ENCODE results near the gene OGFOD2. TPM values are rescaled to one million over a fixed set of nuclear protein-coding genes. Genes with fewer than 3 reads are reported as not detected.

Gene OGFOD2
- total RNA-seq, 5 donors from 2014 or later (not counting 1 experiment from before 2014, with no cell fraction given): 17.4 to 45.3 (median 43.7) TPM

- H3K36me3 ChIP-seq (ENCODE audit: control insufficient read depth in 2 of 2, extremely low read depth in 1 of 2, insufficient read depth in 1 of 2, low read length in 1 of 2): peaks cover 19 to 31% of the 10 kb centered on the region in 2 donors
- CTCF ChIA-PET: no interaction called here
These were observed 10.6 kb downstream of the OGFOD2 start for GRCh38 chr12:122985338-122986257.

GRCh38 chr12:122986258-122986871 is 11.3 kb downstream of the OGFOD2 start:
- H3K27me3 ChIP-seq (replicated peaks in 1 of 2; ENCODE audit: control insufficient read depth in 2 of 2, extremely low read depth in 1 of 2, insufficient read depth in 2 of 2, low read length in 1 of 2): no peaks in the 10 kb centered on the region
- Mint-ChIP-seq H3K4me1 (peaks cover 30 to 36% (median 34%) of the 10 kb centered on the region in 3 donors), H3K4me3 (no peak overlapping the region), H3K36me3 (no peaks in the 10 kb centered on the region), H3K9me3 (no peaks in the 10 kb centered on the region), H3K27me3 (no peaks in the 10 kb centered on the region), H3K27ac (no peak overlapping the region)
- H3K4me1 ChIP-seq (ENCODE audit: control insufficient read depth in 1 of 2, extremely low read depth in 1 of 2, insufficient read depth in 2 of 2, low read length in 2 of 2): peaks cover 14 to 33% of the 10 kb centered on the region in 2 experiments
- 97% methylated on average over 30 of the region's 40 CpGs for WGBS (ENCODE audit: insufficient coverage)
- peaks cover 27 to 32% of the 10 kb centered on the region in 2 donors for H3K36me3 ChIP-seq (ENCODE audit: control insufficient read depth in 2 of 2, extremely low read depth in 1 of 2, insufficient read depth in 1 of 2, low read length in 1 of 2)
- H3K9me3 ChIP-seq: no peaks in the 10 kb centered on the region
- CTCF ChIA-PET: no interaction called here
- POLR2A ChIA-PET: no interaction called here
- no peak overlapping the region for H3K4me3 ChIP-seq (ENCODE audit: control insufficient read depth in 1 of 2, extremely low read depth in 1 of 2, low read length in 1 of 2)
- DNase-seq: no peak
- ATAC-seq (replicated peaks in 1 of 4): no peak
- no peak overlapping the region for H3K27ac ChIP-seq (ENCODE audit: low read length)

More at GRCh38 chr12:122985338-122986257, 10.6 kb downstream of the OGFOD2 start:
- Histone ChIP-seq H3K4me3 (ENCODE audit: control insufficient read depth in 1 of 2, extremely low read depth in 1 of 2, low read length in 1 of 2) (no peak overlapping the region), H3K27me3 (replicated peaks in 1 of 2; ENCODE audit: control insufficient read depth in 2 of 2, extremely low read depth in 1 of 2, insufficient read depth in 2 of 2, low read length in 1 of 2) (no peaks in the 10 kb centered on the region), H3K27ac (ENCODE audit: low read length) (no peak overlapping the region), H3K9me3 (no peaks in the 10 kb centered on the region), H3K4me1 (ENCODE audit: control insufficient read depth in 1 of 2, extremely low read depth in 1 of 2, insufficient read depth in 2 of 2, low read length in 2 of 2) (peaks cover 14 to 37% of the 10 kb centered on the region in 2 experiments)
- Mint-ChIP-seq H3K27ac (peak overlapping the region; percentile 15 to 73), H3K27me3 (no peaks in the 10 kb centered on the region), H3K9me3 (no peaks in the 10 kb centered on the region), H3K4me3 (no peak overlapping the region), H3K4me1 (peaks cover 32 to 39% (median 35%) of the 10 kb centered on the region in 3 donors), H3K36me3 (no peaks in the 10 kb centered on the region)
- ATAC-seq (replicated peaks in 1 of 4): no peak
- POLR2A ChIA-PET: interaction anchor here in 1 of 2 donors (0.6 kb wide), 1 partner anchor 461 kb away, joined by 4 read pairs; no protein-coding TSS in a partner anchor
- 94% methylated on average over 40 of the region's 45 CpGs for WGBS (ENCODE audit: insufficient coverage)
- no peak for DNase-seq

GRCh38 chr12:122987086-122987951 is 12.3 kb downstream of the OGFOD2 start:
- Histone ChIP-seq H3K36me3 (ENCODE audit: control insufficient read depth in 2 of 2, extremely low read depth in 1 of 2, insufficient read depth in 1 of 2, low read length in 1 of 2) (peaks cover 26 to 31% of the 10 kb centered on the region in 2 donors), H3K4me1 (ENCODE audit: control insufficient read depth in 1 of 2, extremely low read depth in 1 of 2, insufficient read depth in 2 of 2, low read length in 2 of 2) (peaks cover 11 to 23% of the 10 kb centered on the region in 2 experiments), H3K9me3 (no peaks in the 10 kb centered on the region), H3K27ac (ENCODE audit: low read length) (no peak overlapping the region), H3K27me3 (replicated peaks in 1 of 2; ENCODE audit: control insufficient read depth in 2 of 2, extremely low read depth in 1 of 2, insufficient read depth in 2 of 2, low read length in 1 of 2) (no peaks in the 10 kb centered on the region), H3K4me3 (ENCODE audit: control insufficient read depth in 1 of 2, extremely low read depth in 1 of 2, low read length in 1 of 2) (no peak overlapping the region)
- ChIA-PET CTCF (no interaction called here), POLR2A (no interaction called here)
- Mint-ChIP-seq H3K27ac (no peak overlapping the region), H3K27me3 (no peaks in the 10 kb centered on the region), H3K4me1 (peaks cover 23 to 27% (median 24%) of the 10 kb centered on the region in 3 donors), H3K4me3 (no peak overlapping the region), H3K36me3 (no peaks in the 10 kb centered on the region), H3K9me3 (no peaks in the 10 kb centered on the region)
- DNase-seq (no peak), ATAC-seq (replicated peaks in 1 of 4) (no peak)
- WGBS (ENCODE audit: insufficient coverage): 95% methylated on average over 35 of the region's 39 CpGs

GRCh38 chr12:122988036-122988435 is 13.0 kb downstream of the OGFOD2 start:
- DNase-seq: no peak
- H3K36me3 ChIP-seq (ENCODE audit: control insufficient read depth in 2 of 2, extremely low read depth in 1 of 2, insufficient read depth in 1 of 2, low read length in 1 of 2): peaks cover 18 to 31% of the 10 kb centered on the region in 2 donors
- H3K9me3 ChIP-seq: no peaks in the 10 kb centered on the region
- POLR2A ChIA-PET: no interaction called here
- no peak overlapping the region for H3K4me3 ChIP-seq (ENCODE audit: control insufficient read depth in 1 of 2, extremely low read depth in 1 of 2, low read length in 1 of 2)
- WGBS (ENCODE audit: insufficient coverage): 94% methylated on average over 11 of the region's 13 CpGs
- no peaks in the 10 kb centered on the region for H3K36me3 Mint-ChIP-seq
- no peaks in the 10 kb centered on the region for H3K27me3 ChIP-seq (replicated peaks in 1 of 2; ENCODE audit: control insufficient read depth in 2 of 2, extremely low read depth in 1 of 2, insufficient read depth in 2 of 2, low read length in 1 of 2)
- no peaks in the 10 kb centered on the region for H3K27me3 Mint-ChIP-seq
- H3K27ac ChIP-seq (ENCODE audit: low read length): no peak overlapping the region
- H3K27ac Mint-ChIP-seq: no peak overlapping the region
- CTCF ChIA-PET: no interaction called here
- peaks cover 5 to 16% of the 10 kb centered on the region in 2 experiments for H3K4me1 ChIP-seq (ENCODE audit: control insufficient read depth in 1 of 2, extremely low read depth in 1 of 2, insufficient read depth in 2 of 2, low read length in 2 of 2)
- no peak for ATAC-seq (replicated peaks in 1 of 4)
- no peaks in the 10 kb centered on the region for H3K9me3 Mint-ChIP-seq
- peaks cover 17 to 20% (median 20%) of the 10 kb centered on the region in 3 donors for H3K4me1 Mint-ChIP-seq
- H3K4me3 Mint-ChIP-seq: no peak overlapping the region

GRCh38 chr12:122988612-122989212 is 13.7 kb downstream of the OGFOD2 start:
- Mint-ChIP-seq H3K27me3 (no peaks in the 10 kb centered on the region), H3K36me3 (no peaks in the 10 kb centered on the region), H3K4me1 (peaks cover 10 to 14% (median 13%) of the 10 kb centered on the region in 3 donors), H3K9me3 (no peaks in the 10 kb centered on the region), H3K4me3 (no peak overlapping the region), H3K27ac (no peak overlapping the region)
- Histone ChIP-seq H3K9me3 (no peaks in the 10 kb centered on the region), H3K4me1 (ENCODE audit: control insufficient read depth in 1 of 2, extremely low read depth in 1 of 2, insufficient read depth in 2 of 2, low read length in 2 of 2) (peaks cover 3 to 10% of the 10 kb centered on the region in 2 experiments), H3K27me3 (replicated peaks in 1 of 2; ENCODE audit: control insufficient read depth in 2 of 2, extremely low read depth in 1 of 2, insufficient read depth in 2 of 2, low read length in 1 of 2) (no peaks in the 10 kb centered on the region), H3K27ac (ENCODE audit: low read length) (no peak overlapping the region), H3K36me3 (ENCODE audit: control insufficient read depth in 2 of 2, extremely low read depth in 1 of 2, insufficient read depth in 1 of 2, low read length in 1 of 2) (peaks cover 17 to 31% of the 10 kb centered on the region in 2 donors), H3K4me3 (ENCODE audit: control insufficient read depth in 1 of 2, extremely low read depth in 1 of 2, low read length in 1 of 2) (no peak overlapping the region)
- ChIA-PET CTCF (no interaction called here), POLR2A (no interaction called here)
- no peak for DNase-seq
- WGBS (ENCODE audit: insufficient coverage): 92% methylated on average over 20 of the region's 21 CpGs
- no peak for ATAC-seq (replicated peaks in 1 of 4)
